GM23338 (cell line): ENCODE measurements around the gene MACO1. TPM values are rescaled to one million over a fixed set of nuclear protein-coding genes. Genes with fewer than 3 reads are reported as not detected.

Experiments
- ATAC-seq: fragments of 200-7000 bp; cut with Tn5 transposase; 3 replicates; pipeline ENCODE4 v1.9.1; 2020
- DNase-seq: peaks from one replicate; pipeline ENCODE4 v3.0.0-alpha.2; 2015; ENCODE audit warnings: low spot score
- H2AFZ ChIP-seq: fragments of 200-600 bp; sonication (generic); 2 replicates; pipeline ENCODE4 v1.8.0; 2016; ENCODE audit warnings: antibody characterized with exemption, mild to moderate bottlenecking, moderate library complexity
- H3F3A ChIP-seq: fragments of 200-600 bp; sonication (generic); replicated peaks from 2 replicates; pipeline ENCODE4 v1.8.0; 2017; ENCODE audit warnings: antibody characterized with exemption, mixed run types, low read depth
- H3K27ac ChIP-seq: fragments of 200-600 bp; sonication (generic); 2 replicates; pipeline ENCODE4 v1.6.1; 2016; ENCODE audit warnings: low read depth
- H3K27me3 ChIP-seq: fragments of 200-600 bp; sonication (generic); 2 replicates; pipeline ENCODE4 v1.8.0; 2016; ENCODE audit warnings: mild to moderate bottlenecking, mixed run types, moderate library complexity; ENCODE audit not compliant: insufficient read depth
- H3K36me3 ChIP-seq: fragments of 200-600 bp; sonication (generic); 2 replicates; pipeline ENCODE4 v1.8.0; 2016; ENCODE audit warnings: mild to moderate bottlenecking; ENCODE audit not compliant: insufficient read depth
- H3K4me1 ChIP-seq: fragments of 200-600 bp; sonication (generic); 2 replicates; pipeline ENCODE4 v1.8.0; 2016; ENCODE audit warnings: mild to moderate bottlenecking, moderate library complexity; ENCODE audit not compliant: insufficient read depth
- H3K4me2 ChIP-seq: fragments of 200-600 bp; sonication (generic); 2 replicates; pipeline ENCODE4 v1.7.1; 2017; ENCODE audit warnings: mixed run types
- H3K4me3 ChIP-seq: fragments of 200-600 bp; sonication (generic); 2 replicates; pipeline ENCODE4 v1.6.1; 2016; ENCODE audit warnings: mixed run types
- H3K79me2 ChIP-seq: fragments of 200-600 bp; sonication (generic); replicated peaks from 2 replicates; pipeline ENCODE4 v1.8.0; 2017; ENCODE audit warnings: mild to moderate bottlenecking; ENCODE audit not compliant: insufficient read depth
- H3K9me2 ChIP-seq: fragments of 200-600 bp; sonication (generic); 2 replicates; pipeline ENCODE4 v1.8.0; 2017; ENCODE audit not compliant: insufficient read depth
- H4K20me1 ChIP-seq: fragments of 200-600 bp; sonication (generic); replicated peaks from 2 replicates; pipeline ENCODE4 v1.8.0; 2017; ENCODE audit warnings: mild to moderate bottlenecking; ENCODE audit not compliant: insufficient read depth
- H3K27ac Mint-ChIP-seq: 2 replicates; pipeline ENCODE4 v1.8.0; 2020; ENCODE audit warnings: inconsistent platforms, mild to moderate bottlenecking, moderate library complexity, mixed read lengths
- H3K27me3 Mint-ChIP-seq: 3 replicates; pipeline ENCODE4 v1.8.0; 2022; ENCODE audit warnings: low read depth, mild to moderate bottlenecking, moderate library complexity, mixed read lengths, inconsistent platforms; ENCODE audit not compliant: insufficient read depth, poor library complexity
- H3K36me3 Mint-ChIP-seq: 3 replicates; pipeline ENCODE4 v1.8.0; 2021; ENCODE audit warnings: low read depth, mild to moderate bottlenecking, inconsistent platforms, moderate library complexity, mixed read lengths
- H3K4me1 Mint-ChIP-seq: 3 replicates; pipeline ENCODE4 v1.8.0; 2020; ENCODE audit warnings: mild to moderate bottlenecking, inconsistent platforms, mixed read lengths
- H3K4me3 Mint-ChIP-seq: 3 replicates; pipeline ENCODE4 v1.8.0; 2021; ENCODE audit warnings: moderate library complexity, mild to moderate bottlenecking, inconsistent platforms, mixed read lengths
- H3K9me3 Mint-ChIP-seq: 3 replicates; pipeline ENCODE4 v1.8.0; 2020; ENCODE audit warnings: moderate library complexity, mild to moderate bottlenecking, inconsistent platforms, mixed read lengths
- CREB1 ChIP-seq: fragments of 250-450 bp; sonication (Bioruptor Pico); IDR thresholded peaks from 2 replicates; pipeline ENCODE4 v1.5.0; 2020; ENCODE audit warnings: low read depth, mild to moderate bottlenecking, moderate library complexity
- CTCF ChIP-seq, 2 experiments: fragments of 200-600 bp in 1 of 2; sonication (generic) in 1 of 2; conservative IDR thresholded peaks; 2 replicates each; pipeline versions ENCODE4 v1.5.1 to v1.6.1; 2016 to 2017; ENCODE audit warnings: antibody characterized with exemption in 2 of 2, low read depth in 2 of 2, mild to moderate bottlenecking in 2 of 2, moderate library complexity in 1 of 2
- ETS1 ChIP-seq: IDR thresholded peaks from 2 replicates; pipeline ENCODE4 v1.6.1; 2016; ENCODE audit warnings: antibody characterized with exemption
- EZH2 ChIP-seq: fragments of 200-600 bp; sonication (generic); IDR thresholded peaks from one replicate; pipeline ENCODE4 v1.8.0; 2017; ENCODE audit warnings: antibody characterized with exemption, mild to moderate bottlenecking, low read depth; ENCODE audit not compliant: unreplicated experiment
- EZH2phosphoT487 ChIP-seq: fragments of 200-600 bp; sonication (generic); IDR thresholded peaks from one replicate; pipeline ENCODE4 v1.8.1; 2018; ENCODE audit warnings: antibody characterized with exemption; ENCODE audit not compliant: unreplicated experiment
- JUNB ChIP-seq: IDR thresholded peaks from one replicate; pipeline ENCODE4 v1.6.1; 2016; ENCODE audit warnings: antibody characterized with exemption; ENCODE audit not compliant: unreplicated experiment
- NANOG ChIP-seq: IDR thresholded peaks from 2 replicates; pipeline ENCODE4 v1.6.1; 2016; ENCODE audit warnings: antibody characterized with exemption, borderline replicate concordance
- POLR2AphosphoS5 ChIP-seq: IDR thresholded peaks from 2 replicates; pipeline ENCODE4 v1.6.1; 2016; ENCODE audit warnings: antibody characterized with exemption, low read depth
- REST ChIP-seq: IDR thresholded peaks from one replicate; pipeline ENCODE4 v1.6.1; 2018; ENCODE audit warnings: antibody characterized with exemption; ENCODE audit not compliant: unreplicated experiment
- STAT1 ChIP-seq: IDR thresholded peaks from one replicate; pipeline ENCODE4 v1.6.1; 2016; ENCODE audit warnings: antibody characterized with exemption; ENCODE audit not compliant: unreplicated experiment
- ZNF114 ChIP-seq: fragments of 250-450 bp; sonication (Bioruptor Pico); IDR thresholded peaks from 2 replicates; pipeline ENCODE4 v1.5.0; 2020; ENCODE audit warnings: mild to moderate bottlenecking, moderate library complexity
- ZNF331 ChIP-seq: fragments of 250-450 bp; sonication (Bioruptor Pico); IDR thresholded peaks from 2 replicates; pipeline ENCODE4 v1.5.0; 2020; ENCODE audit warnings: low read depth, mild to moderate bottlenecking, moderate library complexity
- ZNF462 ChIP-seq: fragments of 250-450 bp; sonication (Bioruptor Pico); IDR thresholded peaks from 2 replicates; pipeline ENCODE4 v1.5.0; 2020; ENCODE audit warnings: mild to moderate bottlenecking, moderate library complexity
- polyA plus RNA-seq: library from polyadenylated mRNA; unstranded; fragments of >200 nt; fragmentation: Nextera tagmentation; extraction: Ambion mirVana; gene quantifications from 2 replicates; pipeline ENCODE4 v1.2.1, GENCODE V29; 2016
- total RNA-seq: library from RNA; depleted of rRNA; stranded (reverse); fragments of >200 nt; shearing (Covaris generic); gene quantifications from 2 replicates; pipeline ENCODE4 v1.2.3, GENCODE V29; 2014

The MACO1 gene
- total and polyA plus RNA-seq, 2 experiments from 2014 or later, result 9.8 to 10.6 TPM

GRCh38 chr1:25505656-25506385 lies 75.1 kb downstream of the MACO1 start:
- Mint-ChIP-seq H3K27me3 (peaks cover 24% of the 10 kb centered on the region), H3K27ac (no peak overlapping the region; the same call in 1 of the 2 replicates), H3K4me3 (peak overlapping the region; percentile 76; the same call in 2 of the 3 replicates), H3K4me1 (peaks cover 45% of the 10 kb centered on the region), H3K9me3 (peaks cover 3% of the 10 kb centered on the region; the same call in 2 of the 3 replicates), H3K36me3 (no peaks in the 10 kb centered on the region; the same call in 2 of the 3 replicates)
- H3K27me3 ChIP-seq, result no peaks in the 10 kb centered on the region
- H3K4me3 ChIP-seq, result peak overlapping the region; percentile 56; the same call in 1 of the 2 replicates
- 0 out of 2 replicates have a peak overlapping the region, but pooled peaks have one; percentile 70 for H3K27ac ChIP-seq
- H3K9me2 ChIP-seq, result no peaks in the 10 kb centered on the region
- peak; percentile 18 for ATAC-seq
- no peaks in the 10 kb centered on the region for H3K36me3 ChIP-seq
- H3K4me1 ChIP-seq, result peaks cover 34% of the 10 kb centered on the region
- peak overlapping the region; percentile 74 for H2AFZ ChIP-seq
- H3F3A ChIP-seq, result no peaks in the 10 kb centered on the region; the same call in 1 of the 2 replicates
- peak overlapping the region; percentile 79 for H3K4me2 ChIP-seq
- TF ChIP-seq STAT1 (no peak), ZNF462 (CRISPR knock-in tag) (no peak), JUNB (no peak), ZNF331 (CRISPR knock-in tag) (no peak), ZNF114 (no peak), REST (no peak), CTCF (conservative IDR thresholded peaks at IDR 0.05; ENCODE audit: low read depth in 2 of 2) (no peak), EZH2phosphoT487 (no peak), ETS1 (no peak), CREB1 (CRISPR knock-in tag) (no peak), EZH2 (no peak), NANOG (no peak), POLR2AphosphoS5 (no peak)
- peak; percentile 45 for DNase-seq
- H3K79me2 ChIP-seq, result no peaks in the 10 kb centered on the region
- H4K20me1 ChIP-seq, result no peaks in the 10 kb centered on the region
